ENCODE data around the gene MYT1. TPM values are rescaled to one million over a fixed set of nuclear protein-coding genes. Genes with fewer than 3 reads are reported as not detected.

Gene MYT1
- total RNA-seq, 1 donor from 2014 or later = 1.2 TPM

DNA sequence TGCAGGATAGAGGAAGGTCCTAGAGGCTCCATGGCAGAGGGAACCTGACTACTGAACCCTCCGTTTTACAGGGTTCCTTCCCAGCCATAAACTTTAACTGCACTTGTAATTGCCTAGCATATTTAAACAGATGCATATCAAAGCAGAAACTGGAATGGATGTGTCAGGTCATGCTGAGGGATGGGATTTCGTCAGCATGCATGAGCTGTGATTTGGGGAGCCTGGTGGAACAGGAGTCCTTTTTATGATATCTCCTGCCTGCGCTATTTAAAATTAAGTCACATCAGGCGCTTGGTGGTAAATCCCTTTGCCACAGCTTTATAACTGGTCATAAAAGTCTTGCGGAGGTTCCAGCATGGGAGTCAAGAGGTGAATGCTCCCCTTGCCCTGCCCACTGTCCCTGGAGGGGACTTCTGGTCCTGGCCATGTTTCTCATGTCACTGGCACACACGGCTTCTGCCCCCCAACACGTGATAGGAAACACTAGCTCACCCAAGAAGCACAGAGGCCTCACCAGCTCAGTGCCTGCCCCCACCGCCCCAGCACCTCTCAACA, 65.3 kb downstream of the MYT1 start:
- no peak overlapping the region for H2AFZ ChIP-seq (replicated peaks)
- no peak overlapping the region for H3K9ac ChIP-seq
- H4K20me1 ChIP-seq (ENCODE audit: low read depth) = no peaks in the 10 kb centered on the region
- no peaks in the 10 kb centered on the region for H3K4me1 ChIP-seq
- Mint-ChIP-seq H3K27ac (no peak overlapping the region), H3K9me3 (peaks cover 4% of the 10 kb centered on the region), H3K36me3 (no peaks in the 10 kb centered on the region), H3K4me1 (peaks cover 20% of the 10 kb centered on the region), H3K27me3 (ENCODE audit: insufficient read depth, low read depth) (peaks cover 3% of the 10 kb centered on the region), H3K4me3 (peak overlapping the region; percentile 41)
- no peak for TF ChIP-seq EZH2phosphoT487 (IDR thresholded peaks at IDR 0.05)
- TF ChIP-seq, protein P1, sequence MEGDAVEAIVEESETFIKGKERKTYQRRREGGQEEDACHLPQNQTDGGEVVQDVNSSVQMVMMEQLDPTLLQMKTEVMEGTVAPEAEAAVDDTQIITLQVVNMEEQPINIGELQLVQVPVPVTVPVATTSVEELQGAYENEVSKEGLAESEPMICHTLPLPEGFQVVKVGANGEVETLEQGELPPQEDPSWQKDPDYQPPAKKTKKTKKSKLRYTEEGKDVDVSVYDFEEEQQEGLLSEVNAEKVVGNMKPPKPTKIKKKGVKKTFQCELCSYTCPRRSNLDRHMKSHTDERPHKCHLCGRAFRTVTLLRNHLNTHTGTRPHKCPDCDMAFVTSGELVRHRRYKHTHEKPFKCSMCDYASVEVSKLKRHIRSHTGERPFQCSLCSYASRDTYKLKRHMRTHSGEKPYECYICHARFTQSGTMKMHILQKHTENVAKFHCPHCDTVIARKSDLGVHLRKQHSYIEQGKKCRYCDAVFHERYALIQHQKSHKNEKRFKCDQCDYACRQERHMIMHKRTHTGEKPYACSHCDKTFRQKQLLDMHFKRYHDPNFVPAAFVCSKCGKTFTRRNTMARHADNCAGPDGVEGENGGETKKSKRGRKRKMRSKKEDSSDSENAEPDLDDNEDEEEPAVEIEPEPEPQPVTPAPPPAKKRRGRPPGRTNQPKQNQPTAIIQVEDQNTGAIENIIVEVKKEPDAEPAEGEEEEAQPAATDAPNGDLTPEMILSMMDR (IDR thresholded peaks at IDR 0.05) = no peak
- no peak for TF ChIP-seq EZH2 (IDR thresholded peaks at IDR 0.05)
- no peak for DNase-seq (ENCODE audit: low spot score)
- no peaks in the 10 kb centered on the region for H3K36me3 ChIP-seq
- H3K27ac ChIP-seq = no peak overlapping the region
- H3K4me2 ChIP-seq = no peak overlapping the region
- no peaks in the 10 kb centered on the region for H3K9me3 ChIP-seq (ENCODE audit: low read depth)
- no peaks in the 10 kb centered on the region for H3K27me3 ChIP-seq
- no peaks in the 10 kb centered on the region for H3K79me2 ChIP-seq (ENCODE audit: low read depth)
- no peak overlapping the region for H3K4me3 ChIP-seq
- H3F3A ChIP-seq (ENCODE audit: low read depth) = no peaks in the 10 kb centered on the region

GRCh38 chr20:64230461-64231145, 66.4 kb downstream of the MYT1 start:
- H3K4me2 ChIP-seq = no peak overlapping the region
- no peaks in the 10 kb centered on the region for H3K79me2 ChIP-seq (ENCODE audit: low read depth)
- DNase-seq (ENCODE audit: low spot score) = no peak
- H3K27me3 ChIP-seq = no peaks in the 10 kb centered on the region
- Mint-ChIP-seq H3K4me3 (peak overlapping the region; percentile 69), H3K36me3 (no peaks in the 10 kb centered on the region), H3K9me3 (peaks cover 4% of the 10 kb centered on the region), H3K27ac (peak overlapping the region; percentile 7), H3K27me3 (ENCODE audit: insufficient read depth, low read depth) (no peaks in the 10 kb centered on the region), H3K4me1 (peaks cover 14% of the 10 kb centered on the region)
- no peaks in the 10 kb centered on the region for H3K36me3 ChIP-seq
- no peak overlapping the region for H2AFZ ChIP-seq (replicated peaks)
- no peaks in the 10 kb centered on the region for H3F3A ChIP-seq (ENCODE audit: low read depth)
- no peak overlapping the region for H3K4me3 ChIP-seq
- no peaks in the 10 kb centered on the region for H4K20me1 ChIP-seq (ENCODE audit: low read depth)
- H3K9me3 ChIP-seq (ENCODE audit: low read depth) = no peaks in the 10 kb centered on the region
- no peak overlapping the region for H3K27ac ChIP-seq
- TF ChIP-seq EZH2phosphoT487 (IDR thresholded peaks at IDR 0.05) (no peak), EZH2 (IDR thresholded peaks at IDR 0.05) (no peak)
- TF ChIP-seq, protein P1 (IDR thresholded peaks at IDR 0.05) = no peak
- H3K9ac ChIP-seq = no peak overlapping the region
- no peaks in the 10 kb centered on the region for H3K4me1 ChIP-seq

DNA sequence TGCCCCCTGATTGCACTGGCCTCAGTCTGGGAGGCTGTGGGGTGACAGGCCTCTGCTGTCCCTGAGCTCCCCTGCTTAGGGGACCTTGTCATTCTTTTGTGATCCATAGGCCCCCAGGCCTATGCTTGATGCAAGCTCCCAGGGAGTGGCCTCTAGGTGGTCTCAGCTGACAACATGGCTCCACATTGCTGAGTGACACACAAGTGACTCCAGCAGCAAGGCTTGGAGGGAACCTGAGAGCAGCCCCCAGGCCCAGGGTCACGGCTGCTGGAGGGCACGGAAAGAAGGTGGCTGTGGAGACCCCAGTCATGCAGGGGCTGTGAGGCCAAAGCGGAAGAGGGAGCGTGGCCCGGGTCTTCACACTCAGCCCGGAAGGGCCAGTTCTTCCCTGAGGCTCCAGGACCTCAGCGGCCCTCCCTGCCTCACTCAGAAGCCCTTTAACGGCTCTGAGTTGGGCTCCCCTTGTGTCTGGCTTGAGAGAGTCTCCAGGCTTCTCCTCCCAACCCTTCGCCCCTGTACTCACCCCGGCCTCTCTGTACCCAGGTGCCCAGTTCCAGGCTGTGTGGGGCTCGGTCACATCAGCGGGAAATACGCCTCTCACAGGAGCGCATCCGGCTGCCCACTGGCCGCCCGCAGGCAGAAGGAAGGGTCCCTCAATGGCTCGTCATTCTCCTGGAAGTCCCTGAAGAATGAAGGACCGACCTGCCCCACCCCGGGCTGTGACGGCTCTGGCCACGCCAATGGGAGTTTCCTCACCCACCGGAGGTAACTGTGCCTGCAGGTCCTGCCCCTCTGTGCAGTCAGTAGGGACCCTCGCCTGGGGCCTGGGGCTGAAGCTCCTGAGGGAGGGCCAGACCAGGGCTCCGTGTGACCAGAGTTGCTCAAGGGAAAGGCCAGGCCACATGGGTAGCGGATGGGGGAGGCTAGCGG, 67.6 kb downstream of the MYT1 start:
- peaks cover 6% of the 10 kb centered on the region for H3K9me3 Mint-ChIP-seq
- TF ChIP-seq EZH2phosphoT487 (IDR thresholded peaks at IDR 0.05) (no peak), EZH2 (IDR thresholded peaks at IDR 0.05) (no peak)
- TF ChIP-seq, protein P1 (IDR thresholded peaks at IDR 0.05) = no peak
- H3K27me3 Mint-ChIP-seq (ENCODE audit: insufficient read depth, low read depth) = no peaks in the 10 kb centered on the region
- H3K4me2 ChIP-seq = no peak overlapping the region
- H3K36me3 ChIP-seq = no peaks in the 10 kb centered on the region
- H3K36me3 Mint-ChIP-seq = no peaks in the 10 kb centered on the region
- no peak overlapping the region for H3K4me3 Mint-ChIP-seq
- no peaks in the 10 kb centered on the region for H3K9me3 ChIP-seq (ENCODE audit: low read depth)
- H3K27ac ChIP-seq = no peak overlapping the region
- no peaks in the 10 kb centered on the region for H3F3A ChIP-seq (ENCODE audit: low read depth)
- peaks cover 7% of the 10 kb centered on the region for H3K4me1 Mint-ChIP-seq
- H3K9ac ChIP-seq = no peak overlapping the region
- no peaks in the 10 kb centered on the region for H3K4me1 ChIP-seq
- no peaks in the 10 kb centered on the region for H3K79me2 ChIP-seq (ENCODE audit: low read depth)
- H3K4me3 ChIP-seq = no peak overlapping the region
- DNase-seq (ENCODE audit: low spot score) = no peak
- H2AFZ ChIP-seq (replicated peaks) = no peak overlapping the region
- no peak overlapping the region for H3K27ac Mint-ChIP-seq
- H4K20me1 ChIP-seq (ENCODE audit: low read depth) = no peaks in the 10 kb centered on the region
- H3K27me3 ChIP-seq = no peaks in the 10 kb centered on the region

All from neural progenitor cell (in vitro differentiated cells).